K562 treated with DMSO at 1 percent for 4 hours (cell line): Measurements from ENCODE around the gene MAP1LC3B2. TPM values are rescaled to one million over a fixed set of nuclear protein-coding genes. Genes with fewer than 3 reads are reported as not detected.

Experiments used
- total RNA-seq: library from RNA; unstranded; fragments of 300-600 nt; gene quantifications from 2 replicates; pipeline ENCODE4 v1.2.3, GENCODE V29; 2022; ENCODE audit not compliant: insufficient read depth

The MAP1LC3B2 gene
- 4.2 TPM in 1 of 2 replicates, not detected in the other for total RNA-seq

GRCh38 chr12:116559162-116559935 lies at the start of gene MAP1LC3B2:
Gene MAP1LC3B2 (plus strand): TSS chr12:116559381. CDS start chr12:116575943, 16,562 bp downstream.

Other genes with a start within 250 kb of the MAP1LC3B2 start
- 14.3 and 16.7 TPM in 2 replicates for gene SPRING1, start 178.7 kb downstream of the MAP1LC3B2 start, total RNA-seq
- gene RNFT2, start 178.9 kb downstream of the MAP1LC3B2 start, total RNA-seq: 3.7 and 4.3 TPM in 2 replicates